Retinal pigment epithelial cell (primary cell): ENCODE measurements around the gene ADCYAP1R1.

Experiments
- DNase-seq: peaks from one replicate; pipeline ENCODE4 v3.0.0-alpha.2; 2010; ENCODE audit warnings: low read depth
- H3K4me3 ChIP-seq: 2 replicates; pipeline ENCODE4 v1.5.1; 2011; ENCODE audit warnings: mild to moderate bottlenecking, low read length, control low read depth, moderate library complexity
- TF ChIP-seq, protein P1 (sequence below): conservative IDR thresholded peaks from 2 replicates; pipeline ENCODE4 v1.5.1; 2011; ENCODE audit warnings: low read depth, low read length, control low read depth, inconsistent platforms

ADCYAP1R1 gene

GRCh38 chr7:31123321-31123720 lies 71.2 kb downstream of the ADCYAP1R1 start:
- DNase-seq = no peak
- TF ChIP-seq, protein P1, sequence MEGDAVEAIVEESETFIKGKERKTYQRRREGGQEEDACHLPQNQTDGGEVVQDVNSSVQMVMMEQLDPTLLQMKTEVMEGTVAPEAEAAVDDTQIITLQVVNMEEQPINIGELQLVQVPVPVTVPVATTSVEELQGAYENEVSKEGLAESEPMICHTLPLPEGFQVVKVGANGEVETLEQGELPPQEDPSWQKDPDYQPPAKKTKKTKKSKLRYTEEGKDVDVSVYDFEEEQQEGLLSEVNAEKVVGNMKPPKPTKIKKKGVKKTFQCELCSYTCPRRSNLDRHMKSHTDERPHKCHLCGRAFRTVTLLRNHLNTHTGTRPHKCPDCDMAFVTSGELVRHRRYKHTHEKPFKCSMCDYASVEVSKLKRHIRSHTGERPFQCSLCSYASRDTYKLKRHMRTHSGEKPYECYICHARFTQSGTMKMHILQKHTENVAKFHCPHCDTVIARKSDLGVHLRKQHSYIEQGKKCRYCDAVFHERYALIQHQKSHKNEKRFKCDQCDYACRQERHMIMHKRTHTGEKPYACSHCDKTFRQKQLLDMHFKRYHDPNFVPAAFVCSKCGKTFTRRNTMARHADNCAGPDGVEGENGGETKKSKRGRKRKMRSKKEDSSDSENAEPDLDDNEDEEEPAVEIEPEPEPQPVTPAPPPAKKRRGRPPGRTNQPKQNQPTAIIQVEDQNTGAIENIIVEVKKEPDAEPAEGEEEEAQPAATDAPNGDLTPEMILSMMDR = no peak
- no peak overlapping the region for H3K4me3 ChIP-seq

GRCh38 chr7:31123726-31124125 lies 71.6 kb downstream of the ADCYAP1R1 start:
- TF ChIP-seq, protein P1 = no peak
- no peak overlapping the region for H3K4me3 ChIP-seq
- DNase-seq = no peak

DNA sequence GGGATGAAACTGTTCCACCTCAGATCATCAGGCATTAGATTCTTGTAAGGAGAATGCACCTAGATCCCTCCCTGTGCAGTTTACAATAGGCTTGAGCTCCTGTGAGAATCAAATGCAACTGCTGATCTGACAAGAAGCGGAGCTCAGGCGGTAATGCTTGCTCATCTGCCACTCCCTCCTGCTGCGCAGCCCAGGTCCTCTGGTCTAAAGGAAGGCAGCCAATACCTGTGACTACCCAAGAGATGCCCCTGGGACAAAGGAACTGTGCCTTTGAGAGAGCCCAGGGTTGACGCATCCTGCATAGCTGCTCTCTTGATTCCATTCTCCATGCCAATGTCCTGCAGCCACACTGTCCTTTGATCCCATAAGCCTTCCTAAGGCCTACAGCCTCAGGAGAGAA lies 73.1 kb downstream of the ADCYAP1R1 start:
- DNase-seq = no peak
- no peak overlapping the region for H3K4me3 ChIP-seq
- TF ChIP-seq, protein P1 = no peak

GRCh38 chr7:31126976-31127375 lies 74.9 kb downstream of the ADCYAP1R1 start:
- DNase-seq = no peak
- TF ChIP-seq, protein P1 = peak; percentile 55
- no peak overlapping the region for H3K4me3 ChIP-seq

- DNase-seq = no peak
- TF ChIP-seq, protein P1 = no peak
These were observed 77.0 kb downstream of the ADCYAP1R1 start for GRCh38 chr7:31129067-31129466.

GRCh38 chr7:31133497-31133896 lies 81.4 kb downstream of the ADCYAP1R1 start:
- H3K4me3 ChIP-seq = no peak overlapping the region
- DNase-seq = no peak
- TF ChIP-seq, protein P1 = no peak

More at GRCh38 chr7:31129067-31129466, 77.0 kb downstream of the ADCYAP1R1 start:
- H3K4me3 ChIP-seq = no peak overlapping the region

DNA sequence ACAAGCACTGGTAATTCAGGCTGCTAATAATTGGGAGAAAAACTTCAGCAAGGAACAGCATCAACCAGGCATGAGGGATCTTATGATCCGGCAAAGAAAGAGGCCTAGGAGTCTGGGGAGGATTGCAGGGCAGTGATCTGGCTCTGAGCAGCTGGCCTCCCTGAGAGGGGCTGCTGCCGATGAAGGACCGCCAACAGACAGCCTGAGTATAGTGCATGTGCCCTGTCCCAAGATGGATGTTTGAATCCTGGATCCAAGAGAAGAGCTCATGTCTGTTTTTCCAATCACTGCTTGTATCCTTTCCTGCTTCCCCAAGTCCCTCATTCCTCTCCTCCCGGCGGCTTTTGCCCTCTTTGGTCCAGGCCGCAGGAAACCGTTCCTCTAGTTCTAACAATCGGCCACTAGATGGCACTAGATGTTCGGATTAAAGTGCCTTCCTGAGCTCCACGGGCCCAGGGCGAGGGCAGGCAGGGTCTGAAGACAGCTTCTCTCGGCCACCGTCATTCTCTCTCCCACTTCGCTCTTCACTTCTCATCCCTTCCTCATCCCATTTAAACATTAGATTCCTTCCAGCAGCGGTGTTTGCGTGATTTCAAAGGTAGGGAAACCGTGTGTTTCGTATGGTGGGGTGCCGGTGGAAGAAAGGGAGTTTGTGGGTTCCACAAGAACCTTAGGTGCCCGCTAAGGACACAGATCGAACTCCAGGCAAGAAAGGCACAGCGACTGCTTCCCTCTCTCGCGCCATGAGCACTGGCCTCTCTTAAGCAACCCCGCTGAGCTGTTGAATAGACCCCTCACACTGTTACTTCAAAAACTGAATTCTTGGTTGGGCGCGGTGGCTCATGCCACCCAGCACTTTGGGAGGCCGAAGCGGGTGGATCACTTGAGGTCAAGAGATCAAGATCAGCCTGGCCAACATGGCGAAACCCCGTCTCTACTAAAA lies 82.4 kb downstream of the ADCYAP1R1 start:
- DNase-seq = no peak
- no peak overlapping the region for H3K4me3 ChIP-seq
- TF ChIP-seq, protein P1 = peak; percentile 71
